ENCODE measurements around the gene MLLT3. TPM values are rescaled to one million over a fixed set of nuclear protein-coding genes. Genes with fewer than 3 reads are reported as not detected.

The MLLT3 gene
- total and polyA plus RNA-seq, 2 experiments from 2014 or later, result 13.7 to 39.2 TPM

DNA sequence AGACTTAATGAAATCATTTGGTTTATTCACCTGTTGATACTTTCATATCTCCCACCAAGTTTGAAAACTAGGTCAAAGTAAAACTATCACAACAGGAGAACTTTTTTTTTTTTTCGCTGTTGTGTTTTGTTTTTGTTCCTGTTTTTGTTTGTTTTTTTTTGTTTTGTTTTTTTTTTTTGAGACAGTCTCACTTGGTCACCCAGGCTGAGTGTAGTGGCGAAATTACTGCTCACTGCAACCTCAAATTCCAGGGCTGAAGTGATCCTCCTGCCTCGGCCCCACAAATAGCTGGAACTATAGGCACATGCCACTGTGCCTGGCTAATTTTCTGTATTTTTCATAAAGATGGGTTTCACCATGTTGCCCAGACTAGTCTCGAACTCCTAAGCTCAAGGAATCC is 49.3 kb downstream of the MLLT3 start:
- H3K4me3 ChIP-seq, result no peak overlapping the region
- no peak for DNase-seq (ENCODE audit: low spot score)
- no peaks in the 10 kb centered on the region for H3K9me3 ChIP-seq (ENCODE audit: low read depth)
- no peak overlapping the region for H3K4me2 ChIP-seq
- TF ChIP-seq, protein P1, sequence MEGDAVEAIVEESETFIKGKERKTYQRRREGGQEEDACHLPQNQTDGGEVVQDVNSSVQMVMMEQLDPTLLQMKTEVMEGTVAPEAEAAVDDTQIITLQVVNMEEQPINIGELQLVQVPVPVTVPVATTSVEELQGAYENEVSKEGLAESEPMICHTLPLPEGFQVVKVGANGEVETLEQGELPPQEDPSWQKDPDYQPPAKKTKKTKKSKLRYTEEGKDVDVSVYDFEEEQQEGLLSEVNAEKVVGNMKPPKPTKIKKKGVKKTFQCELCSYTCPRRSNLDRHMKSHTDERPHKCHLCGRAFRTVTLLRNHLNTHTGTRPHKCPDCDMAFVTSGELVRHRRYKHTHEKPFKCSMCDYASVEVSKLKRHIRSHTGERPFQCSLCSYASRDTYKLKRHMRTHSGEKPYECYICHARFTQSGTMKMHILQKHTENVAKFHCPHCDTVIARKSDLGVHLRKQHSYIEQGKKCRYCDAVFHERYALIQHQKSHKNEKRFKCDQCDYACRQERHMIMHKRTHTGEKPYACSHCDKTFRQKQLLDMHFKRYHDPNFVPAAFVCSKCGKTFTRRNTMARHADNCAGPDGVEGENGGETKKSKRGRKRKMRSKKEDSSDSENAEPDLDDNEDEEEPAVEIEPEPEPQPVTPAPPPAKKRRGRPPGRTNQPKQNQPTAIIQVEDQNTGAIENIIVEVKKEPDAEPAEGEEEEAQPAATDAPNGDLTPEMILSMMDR (IDR thresholded peaks at IDR 0.05; ENCODE audit: poor library complexity), result no peak
- TF ChIP-seq EZH2 (IDR thresholded peaks at IDR 0.05; ENCODE audit: borderline replicate concordance), result no peak
- no peak for TF ChIP-seq EZH2phosphoT487 (IDR thresholded peaks at IDR 0.05; ENCODE audit: low read depth, severe bottlenecking, unreplicated experiment)
- H4K20me1 ChIP-seq (ENCODE audit: insufficient read depth, poor library complexity, severe bottlenecking), result peaks cover 5% of the 10 kb centered on the region
- H2AFZ ChIP-seq, result no peak overlapping the region
- H3K27ac ChIP-seq, result no peak overlapping the region
- H3K4me1 ChIP-seq (ENCODE audit: insufficient read depth), result peaks cover 29% of the 10 kb centered on the region
- no peaks in the 10 kb centered on the region for H3K27me3 ChIP-seq
- H3K36me3 ChIP-seq (replicated peaks; ENCODE audit: insufficient read depth, low read depth), result no peaks in the 10 kb centered on the region
- H3K79me2 ChIP-seq, result peaks cover 89% of the 10 kb centered on the region
- no peaks in the 10 kb centered on the region for H3K9me2 ChIP-seq (replicated peaks; ENCODE audit: insufficient read depth)
- 96% methylated on average over 4 of the region's 4 CpGs for WGBS (ENCODE audit: low lambda C conversion rate, missing lambda C conversion rate)

GRCh38 chr9:20570756-20571155 is 51.5 kb downstream of the MLLT3 start:
- H3K36me3 ChIP-seq (replicated peaks; ENCODE audit: insufficient read depth, low read depth), result no peaks in the 10 kb centered on the region
- no peak overlapping the region for H3K4me3 ChIP-seq
- no peaks in the 10 kb centered on the region for H3K27me3 ChIP-seq
- H3K4me1 ChIP-seq (ENCODE audit: insufficient read depth), result peaks cover 31% of the 10 kb centered on the region
- peaks cover 93% of the 10 kb centered on the region for H3K79me2 ChIP-seq
- H3K9me3 ChIP-seq (ENCODE audit: low read depth), result no peaks in the 10 kb centered on the region
- H3K27ac ChIP-seq, result peak overlapping the region; percentile 61
- H2AFZ ChIP-seq, result no peak overlapping the region
- WGBS (ENCODE audit: low lambda C conversion rate, missing lambda C conversion rate), result 53% methylated on average over 1 of the region's 1 CpG
- H3K9me2 ChIP-seq (replicated peaks; ENCODE audit: insufficient read depth), result no peaks in the 10 kb centered on the region
- no peak for TF ChIP-seq EZH2 (IDR thresholded peaks at IDR 0.05; ENCODE audit: borderline replicate concordance)
- TF ChIP-seq EZH2phosphoT487 (IDR thresholded peaks at IDR 0.05; ENCODE audit: low read depth, severe bottlenecking, unreplicated experiment), result no peak
- TF ChIP-seq, protein P1 (IDR thresholded peaks at IDR 0.05; ENCODE audit: poor library complexity), result no peak
- peaks cover 5% of the 10 kb centered on the region for H4K20me1 ChIP-seq (ENCODE audit: insufficient read depth, poor library complexity, severe bottlenecking)
- no peak for DNase-seq (ENCODE audit: low spot score)
- peak overlapping the region; percentile 28 for H3K4me2 ChIP-seq

DNA sequence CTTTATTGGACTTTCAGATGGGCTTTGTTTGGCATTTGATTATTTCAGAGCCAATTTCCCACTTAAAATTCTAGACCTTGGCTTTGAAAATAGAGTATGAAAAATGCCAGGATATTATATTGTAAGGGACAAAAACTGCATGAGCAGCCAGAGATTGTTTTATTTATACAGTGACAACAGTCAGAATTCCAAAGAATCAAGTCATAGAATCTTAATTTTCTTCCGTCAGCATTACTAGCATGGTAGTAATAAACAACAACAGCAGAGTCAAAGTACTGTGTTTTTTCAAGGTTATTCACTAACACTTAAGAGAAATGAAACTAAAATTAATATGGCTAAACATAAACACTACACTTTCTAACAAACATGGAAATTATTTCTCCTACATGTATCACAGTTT is 52.2 kb downstream of the MLLT3 start:
- TF ChIP-seq, protein P1 (IDR thresholded peaks at IDR 0.05; ENCODE audit: poor library complexity), result no peak
- TF ChIP-seq EZH2phosphoT487 (IDR thresholded peaks at IDR 0.05; ENCODE audit: low read depth, severe bottlenecking, unreplicated experiment) (no peak), EZH2 (IDR thresholded peaks at IDR 0.05; ENCODE audit: borderline replicate concordance) (no peak)
- no peaks in the 10 kb centered on the region for H3K36me3 ChIP-seq (replicated peaks; ENCODE audit: insufficient read depth, low read depth)
- peaks cover 5% of the 10 kb centered on the region for H4K20me1 ChIP-seq (ENCODE audit: insufficient read depth, poor library complexity, severe bottlenecking)
- H3K27me3 ChIP-seq, result no peaks in the 10 kb centered on the region
- peak overlapping the region; percentile 9 for H3K4me2 ChIP-seq
- H2AFZ ChIP-seq, result no peak overlapping the region
- peak overlapping the region; percentile 61 for H3K27ac ChIP-seq
- H3K4me3 ChIP-seq, result no peak overlapping the region
- 68% methylated on average over 1 of the region's 1 CpG for WGBS (ENCODE audit: low lambda C conversion rate, missing lambda C conversion rate)
- H3K79me2 ChIP-seq, result peaks cover 93% of the 10 kb centered on the region
- H3K9me3 ChIP-seq (ENCODE audit: low read depth), result no peaks in the 10 kb centered on the region
- DNase-seq (ENCODE audit: low spot score), result no peak
- peaks cover 31% of the 10 kb centered on the region for H3K4me1 ChIP-seq (ENCODE audit: insufficient read depth)
- no peaks in the 10 kb centered on the region for H3K9me2 ChIP-seq (replicated peaks; ENCODE audit: insufficient read depth)

GRCh38 chr9:20569525-20569924 is 52.8 kb downstream of the MLLT3 start:
- 77% methylated on average over 5 of the region's 5 CpGs for WGBS (ENCODE audit: low lambda C conversion rate, missing lambda C conversion rate)
- peak overlapping the region; percentile 9 for H3K4me2 ChIP-seq
- no peaks in the 10 kb centered on the region for H3K9me2 ChIP-seq (replicated peaks; ENCODE audit: insufficient read depth)
- H3K9me3 ChIP-seq (ENCODE audit: low read depth), result no peaks in the 10 kb centered on the region
- DNase-seq (ENCODE audit: low spot score), result peak; percentile 16
- no peaks in the 10 kb centered on the region for H3K27me3 ChIP-seq
- H3K4me3 ChIP-seq, result no peak overlapping the region
- peak overlapping the region; percentile 61 for H3K27ac ChIP-seq
- TF ChIP-seq EZH2 (IDR thresholded peaks at IDR 0.05; ENCODE audit: borderline replicate concordance) (no peak), EZH2phosphoT487 (IDR thresholded peaks at IDR 0.05; ENCODE audit: low read depth, severe bottlenecking, unreplicated experiment) (no peak)
- TF ChIP-seq, protein P1 (IDR thresholded peaks at IDR 0.05; ENCODE audit: poor library complexity), result no peak
- H3K4me1 ChIP-seq (ENCODE audit: insufficient read depth), result peaks cover 31% of the 10 kb centered on the region
- H3K79me2 ChIP-seq, result peaks cover 93% of the 10 kb centered on the region
- peaks cover 5% of the 10 kb centered on the region for H4K20me1 ChIP-seq (ENCODE audit: insufficient read depth, poor library complexity, severe bottlenecking)
- no peak overlapping the region for H2AFZ ChIP-seq
- no peaks in the 10 kb centered on the region for H3K36me3 ChIP-seq (replicated peaks; ENCODE audit: insufficient read depth, low read depth)
